ENCODE results near the gene SCRT2. TPM values are rescaled to one million over a fixed set of nuclear protein-coding genes. Genes with fewer than 3 reads are reported as not detected.

Gene SCRT2
- polyA plus RNA-seq, 1 donor from 2014 or later = 2.5 TPM

DNA sequence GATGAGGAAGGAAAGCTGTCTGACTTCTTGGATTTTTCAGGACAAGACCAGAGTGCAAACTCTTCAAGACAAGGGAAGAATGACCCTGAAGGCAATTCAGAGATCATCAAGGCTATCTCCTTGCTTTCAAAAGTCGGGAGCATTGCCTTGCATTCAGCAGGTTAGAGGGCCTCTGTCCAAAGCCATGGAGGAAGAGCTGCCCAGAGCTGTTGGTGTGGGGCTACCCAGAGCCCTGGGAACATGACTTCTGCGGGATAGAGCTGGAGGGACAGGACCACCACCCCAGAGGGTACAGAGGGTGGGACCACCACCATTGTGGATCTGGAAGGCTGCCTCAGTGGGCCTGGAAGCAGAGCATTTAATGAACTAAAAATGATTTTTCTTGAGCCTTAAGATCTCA lies 17.4 kb downstream of the SCRT2 start:
- TF ChIP-seq EZH2 (IDR thresholded peaks at IDR 0.05; ENCODE audit: borderline replicate concordance, insufficient read depth, low read length, poor library complexity, severe bottlenecking) (no peak), REST (IDR thresholded peaks at IDR 0.05; ENCODE audit: borderline replicate concordance) (no peak), SMC3 (conservative IDR thresholded peaks at IDR 0.05; ENCODE audit: poor library complexity) (no peak), TAF1 (IDR thresholded peaks at IDR 0.05; ENCODE audit: low read depth) (no peak), MXI1 (conservative IDR thresholded peaks at IDR 0.05; ENCODE audit: poor library complexity, severe bottlenecking) (no peak), RAD21 (conservative IDR thresholded peaks at IDR 0.05) (no peak), EP300 (conservative IDR thresholded peaks at IDR 0.05; ENCODE audit: poor library complexity, severe bottlenecking) (no peak), POLR2AphosphoS5 (IDR thresholded peaks at IDR 0.05) (no peak)
- TF ChIP-seq, protein P1, sequence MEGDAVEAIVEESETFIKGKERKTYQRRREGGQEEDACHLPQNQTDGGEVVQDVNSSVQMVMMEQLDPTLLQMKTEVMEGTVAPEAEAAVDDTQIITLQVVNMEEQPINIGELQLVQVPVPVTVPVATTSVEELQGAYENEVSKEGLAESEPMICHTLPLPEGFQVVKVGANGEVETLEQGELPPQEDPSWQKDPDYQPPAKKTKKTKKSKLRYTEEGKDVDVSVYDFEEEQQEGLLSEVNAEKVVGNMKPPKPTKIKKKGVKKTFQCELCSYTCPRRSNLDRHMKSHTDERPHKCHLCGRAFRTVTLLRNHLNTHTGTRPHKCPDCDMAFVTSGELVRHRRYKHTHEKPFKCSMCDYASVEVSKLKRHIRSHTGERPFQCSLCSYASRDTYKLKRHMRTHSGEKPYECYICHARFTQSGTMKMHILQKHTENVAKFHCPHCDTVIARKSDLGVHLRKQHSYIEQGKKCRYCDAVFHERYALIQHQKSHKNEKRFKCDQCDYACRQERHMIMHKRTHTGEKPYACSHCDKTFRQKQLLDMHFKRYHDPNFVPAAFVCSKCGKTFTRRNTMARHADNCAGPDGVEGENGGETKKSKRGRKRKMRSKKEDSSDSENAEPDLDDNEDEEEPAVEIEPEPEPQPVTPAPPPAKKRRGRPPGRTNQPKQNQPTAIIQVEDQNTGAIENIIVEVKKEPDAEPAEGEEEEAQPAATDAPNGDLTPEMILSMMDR (IDR thresholded peaks at IDR 0.05; ENCODE audit: poor library complexity, severe bottlenecking) = no peak
- no peaks in the 10 kb centered on the region for H3K79me2 ChIP-seq (replicated peaks; ENCODE audit: insufficient read depth, low read length)
- no peak overlapping the region for H3K9ac ChIP-seq (ENCODE audit: low read length)
- H3K36me3 ChIP-seq (ENCODE audit: insufficient read depth, low read length) = no peaks in the 10 kb centered on the region
- H3K27ac ChIP-seq (ENCODE audit: low read length) = no peak overlapping the region
- no peak overlapping the region for H2AFZ ChIP-seq (ENCODE audit: low read depth, low read length)
- H3K4me3 ChIP-seq (ENCODE audit: low read length) = no peak overlapping the region
- H3K27me3 ChIP-seq (ENCODE audit: insufficient read depth, low read depth, low read length) = peaks cover 4% of the 10 kb centered on the region
- no peaks in the 10 kb centered on the region for H3F3A ChIP-seq (ENCODE audit: insufficient read depth, low read length, poor library complexity, severe bottlenecking)
- no peaks in the 10 kb centered on the region for H4K20me1 ChIP-seq (ENCODE audit: insufficient read depth)
- H3K4me2 ChIP-seq (ENCODE audit: low read length) = no peak overlapping the region
- H3K9me3 ChIP-seq (ENCODE audit: low read length) = no peaks in the 10 kb centered on the region
- H3K9me2 ChIP-seq (ENCODE audit: insufficient read depth, low read length) = no peaks in the 10 kb centered on the region

DNA sequence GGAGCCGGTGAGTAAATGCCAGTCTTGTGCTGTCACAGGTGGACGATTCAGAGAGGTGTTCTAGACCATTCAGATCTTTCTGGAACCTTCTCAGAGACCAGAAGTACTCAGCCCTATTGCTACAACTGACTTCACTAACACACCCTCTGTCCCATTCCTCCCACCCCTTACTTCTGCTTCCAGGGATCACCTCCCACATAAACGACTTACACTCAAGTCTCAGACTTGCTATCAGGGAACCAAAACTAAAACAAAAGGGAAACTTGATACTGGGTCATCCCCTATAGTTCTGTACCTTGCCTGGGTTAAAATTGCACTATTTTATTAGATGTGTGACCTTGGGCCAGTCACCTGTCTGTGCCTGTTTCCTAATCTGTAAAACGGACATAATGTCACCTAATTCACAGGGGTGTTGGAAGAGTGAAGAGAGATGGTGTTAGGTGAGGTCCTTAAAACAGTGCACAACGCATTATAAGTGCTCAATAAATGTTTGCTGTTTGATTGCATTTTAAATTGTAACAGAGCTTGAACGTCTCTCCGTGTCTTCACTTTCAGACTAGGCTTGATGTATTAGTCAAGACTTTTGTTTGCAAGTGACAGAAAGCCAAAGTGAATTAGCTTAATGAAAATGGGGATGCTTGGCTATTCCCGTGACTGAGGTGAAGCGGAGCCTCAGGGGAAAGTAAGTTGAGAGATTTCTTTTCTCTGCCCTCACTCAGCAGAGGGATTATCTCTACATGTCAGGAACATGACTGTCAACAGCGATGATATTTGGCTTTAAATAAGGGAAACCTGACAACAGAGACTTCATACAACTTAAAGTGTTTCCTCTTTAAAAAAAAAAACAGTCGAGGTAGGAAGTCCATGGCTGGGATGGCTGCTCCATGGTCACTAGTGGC lies 19.6 kb downstream of the SCRT2 start:
- no peaks in the 10 kb centered on the region for H3K27me3 ChIP-seq (ENCODE audit: insufficient read depth, low read depth, low read length)
- no peak overlapping the region for H2AFZ ChIP-seq (ENCODE audit: low read depth, low read length)
- no peak overlapping the region for H3K27ac ChIP-seq (ENCODE audit: low read length)
- no peaks in the 10 kb centered on the region for H4K20me1 ChIP-seq (ENCODE audit: insufficient read depth)
- H3K36me3 ChIP-seq (ENCODE audit: insufficient read depth, low read length) = no peaks in the 10 kb centered on the region
- no peak for TF ChIP-seq EZH2 (IDR thresholded peaks at IDR 0.05; ENCODE audit: borderline replicate concordance, insufficient read depth, low read length, poor library complexity, severe bottlenecking)
- TF ChIP-seq MXI1 (conservative IDR thresholded peaks at IDR 0.05; ENCODE audit: poor library complexity, severe bottlenecking) = no peak
- H3K4me3 ChIP-seq (ENCODE audit: low read length) = no peak overlapping the region
- no peak overlapping the region for H3K4me2 ChIP-seq (ENCODE audit: low read length)
- H3K9me2 ChIP-seq (ENCODE audit: insufficient read depth, low read length) = no peaks in the 10 kb centered on the region
- H3K9ac ChIP-seq (ENCODE audit: low read length) = no peak overlapping the region
- no peaks in the 10 kb centered on the region for H3F3A ChIP-seq (ENCODE audit: insufficient read depth, low read length, poor library complexity, severe bottlenecking)
- no peaks in the 10 kb centered on the region for H3K79me2 ChIP-seq (replicated peaks; ENCODE audit: insufficient read depth, low read length)
- H3K9me3 ChIP-seq (ENCODE audit: low read length) = no peaks in the 10 kb centered on the region
